Loucy (cell line): ENCODE measurements around the gene GATB.

Experiments used
- CTCF ChIP-seq: fragments of 200-600 bp; sonication (generic); conservative IDR thresholded peaks from 2 replicates; pipeline ENCODE4 v1.5.1; 2014; ENCODE audit warnings: mild to moderate bottlenecking, antibody characterized with exemption, low read length
- EZH2phosphoT487 ChIP-seq: fragments of 200-600 bp; IDR thresholded peaks from 2 replicates; pipeline ENCODE4 v1.6.1; 2018; ENCODE audit warnings: antibody characterized with exemption, mild to moderate bottlenecking, moderate library complexity, borderline replicate concordance

GRCh38 chr4:151663109-151663508 lies 97.7 kb downstream of the GATB start:
- no peak for TF ChIP-seq CTCF
- no peak for TF ChIP-seq EZH2phosphoT487
